Smooth muscle cell (in vitro differentiated cells): ENCODE results near the gene TBC1D14. TPM values are rescaled to one million over a fixed set of nuclear protein-coding genes. Genes with fewer than 3 reads are reported as not detected.

Source experiments
- DNase-seq: peaks from one replicate; lab custom pipeline; 2025; ENCODE audit not compliant: unreplicated experiment; lab: John Stamatoyannopoulos, UW
- H2AFZ ChIP-seq: fragments of 200-600 bp; sonication (generic); 2 replicates; pipeline ENCODE4 v1.6.0; 2016; ENCODE audit warnings: antibody characterized with exemption, low read depth, mild to moderate bottlenecking
- H3F3A ChIP-seq: fragments of 200-600 bp; sonication (generic); 2 replicates; pipeline ENCODE4 v1.6.0; 2017; ENCODE audit warnings: antibody characterized with exemption, low read depth
- H3K27ac ChIP-seq: fragments of 200-600 bp; sonication (generic); 2 replicates; pipeline ENCODE4 v1.5.1; 2016; ENCODE audit warnings: low read depth, mild to moderate bottlenecking
- H3K27me3 ChIP-seq: fragments of 200-600 bp; sonication (generic); 2 replicates; pipeline ENCODE4 v1.6.1; 2016; ENCODE audit warnings: low read depth, mild to moderate bottlenecking
- H3K36me3 ChIP-seq: fragments of 200-600 bp; sonication (generic); 2 replicates; pipeline ENCODE4 v1.5.1; 2016; ENCODE audit warnings: low read depth
- H3K4me1 ChIP-seq: fragments of 200-600 bp; sonication (generic); 2 replicates; pipeline ENCODE4 v1.5.1; 2016; ENCODE audit warnings: low read depth
- H3K4me2 ChIP-seq: fragments of 200-600 bp; sonication (generic); 2 replicates; pipeline ENCODE4 v1.6.0; 2016; ENCODE audit warnings: mild to moderate bottlenecking
- H3K4me3 ChIP-seq: fragments of 200-600 bp; sonication (generic); 2 replicates; pipeline ENCODE4 v1.5.1; 2016; ENCODE audit warnings: mild to moderate bottlenecking
- H3K79me2 ChIP-seq: fragments of 200-600 bp; sonication (generic); 2 replicates; pipeline ENCODE4 v1.6.0; 2016; ENCODE audit warnings: low read depth, mild to moderate bottlenecking
- H3K9ac ChIP-seq: fragments of 200-600 bp; sonication (generic); 2 replicates; pipeline ENCODE4 v1.6.0; 2016; ENCODE audit warnings: low read depth
- H3K9me3 ChIP-seq: fragments of 200-600 bp; sonication (generic); replicated peaks from 2 replicates; pipeline ENCODE4 v1.5.1; 2016; ENCODE audit warnings: low read depth
- H4K20me1 ChIP-seq: fragments of 200-600 bp; sonication (generic); 2 replicates; pipeline ENCODE4 v1.6.0; 2016; ENCODE audit warnings: low read depth
- WGBS: methylation state at CpG from one replicate; pipeline ENCODE4 v1.1.7; 2016; ENCODE audit warnings: low lambda C conversion rate; 5-methylcytosine and 5-hydroxymethylcytosine counted together
- polyA plus RNA-seq: library from polyadenylated mRNA; unstranded; fragments of >200 nt; fragmentation: Nextera tagmentation; extraction: Ambion mirVana; gene quantifications from 2 replicates; pipeline ENCODE4 v1.2.1, GENCODE V29; 2016
- total RNA-seq: library from RNA; depleted of rRNA; stranded (reverse); fragments of >200 nt; gene quantifications from 2 replicates; pipeline ENCODE4 v1.2.3, GENCODE V29; 2014
- TF ChIP-seq, protein P1 (sequence below): fragments of 200-600 bp; sonication (generic); IDR thresholded peaks from 2 replicates; pipeline ENCODE4 v1.5.1; 2017; ENCODE audit warnings: borderline replicate concordance, mild to moderate bottlenecking, antibody characterized with exemption; ENCODE audit not compliant: insufficient read depth, poor library complexity, severe bottlenecking

TBC1D14 gene
- total and polyA plus RNA-seq, 2 experiments from 2014 or later, result 13.0 to 24.4 TPM

DNA sequence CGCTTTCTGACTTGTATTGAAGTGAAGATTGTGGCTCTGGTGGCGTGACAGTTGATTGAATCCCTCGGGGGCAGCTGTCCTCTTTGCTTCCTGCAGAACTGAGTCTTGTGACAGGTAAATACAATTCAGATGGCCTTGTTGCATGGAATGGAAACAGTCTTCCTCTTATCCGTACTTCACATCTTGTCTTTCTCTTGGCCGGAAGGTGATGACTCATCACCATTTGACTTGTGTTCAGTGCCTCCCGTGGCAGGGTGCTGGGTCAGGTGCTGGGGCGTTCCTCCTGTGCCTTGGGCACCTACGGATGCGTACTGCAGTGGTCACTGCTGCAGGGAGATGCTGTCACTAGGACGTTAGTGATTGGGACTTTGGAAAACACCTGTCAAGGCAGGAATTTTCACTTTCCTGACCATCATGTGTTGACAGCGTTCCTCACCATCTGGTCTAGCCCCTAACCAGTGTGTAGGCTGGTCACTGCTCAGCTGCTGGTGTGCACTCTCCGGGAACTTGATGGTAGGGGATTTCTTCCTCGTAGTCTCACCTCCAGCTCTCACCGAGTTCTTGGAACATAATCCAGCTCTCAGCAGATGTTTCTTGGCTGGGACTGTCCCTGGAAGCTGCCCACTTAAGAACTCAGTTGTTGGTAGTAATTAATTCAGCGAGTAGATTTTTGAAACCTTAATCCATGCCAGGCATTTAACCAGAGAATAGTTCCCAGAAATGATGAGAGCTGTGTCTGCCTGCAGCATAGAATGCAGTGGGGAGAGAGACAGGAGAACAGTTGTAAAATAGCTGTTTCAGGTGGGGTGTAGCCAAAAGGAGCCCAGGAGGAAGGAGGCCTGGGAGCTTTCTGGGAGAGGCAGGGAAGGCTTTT, 7.2 kb downstream of the TBC1D14 start:
- Histone ChIP-seq H4K20me1 (peaks cover 78% of the 10 kb centered on the region), H3K4me2 (peak overlapping the region; percentile 29), H3K79me2 (peaks cover 17% of the 10 kb centered on the region), H3K9ac (no peak overlapping the region), H3K27ac (no peak overlapping the region), H3F3A (no peaks in the 10 kb centered on the region), H3K4me1 (peaks cover 7% of the 10 kb centered on the region), H3K27me3 (no peaks in the 10 kb centered on the region), H3K36me3 (no peaks in the 10 kb centered on the region), H3K4me3 (no peak overlapping the region), H2AFZ (no peak overlapping the region), H3K9me3 (no peaks in the 10 kb centered on the region)
- DNase-seq, result no peak
- 56% methylated on average over 15 of the region's 15 CpGs for WGBS
- TF ChIP-seq, protein P1, sequence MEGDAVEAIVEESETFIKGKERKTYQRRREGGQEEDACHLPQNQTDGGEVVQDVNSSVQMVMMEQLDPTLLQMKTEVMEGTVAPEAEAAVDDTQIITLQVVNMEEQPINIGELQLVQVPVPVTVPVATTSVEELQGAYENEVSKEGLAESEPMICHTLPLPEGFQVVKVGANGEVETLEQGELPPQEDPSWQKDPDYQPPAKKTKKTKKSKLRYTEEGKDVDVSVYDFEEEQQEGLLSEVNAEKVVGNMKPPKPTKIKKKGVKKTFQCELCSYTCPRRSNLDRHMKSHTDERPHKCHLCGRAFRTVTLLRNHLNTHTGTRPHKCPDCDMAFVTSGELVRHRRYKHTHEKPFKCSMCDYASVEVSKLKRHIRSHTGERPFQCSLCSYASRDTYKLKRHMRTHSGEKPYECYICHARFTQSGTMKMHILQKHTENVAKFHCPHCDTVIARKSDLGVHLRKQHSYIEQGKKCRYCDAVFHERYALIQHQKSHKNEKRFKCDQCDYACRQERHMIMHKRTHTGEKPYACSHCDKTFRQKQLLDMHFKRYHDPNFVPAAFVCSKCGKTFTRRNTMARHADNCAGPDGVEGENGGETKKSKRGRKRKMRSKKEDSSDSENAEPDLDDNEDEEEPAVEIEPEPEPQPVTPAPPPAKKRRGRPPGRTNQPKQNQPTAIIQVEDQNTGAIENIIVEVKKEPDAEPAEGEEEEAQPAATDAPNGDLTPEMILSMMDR, result no peak

DNA sequence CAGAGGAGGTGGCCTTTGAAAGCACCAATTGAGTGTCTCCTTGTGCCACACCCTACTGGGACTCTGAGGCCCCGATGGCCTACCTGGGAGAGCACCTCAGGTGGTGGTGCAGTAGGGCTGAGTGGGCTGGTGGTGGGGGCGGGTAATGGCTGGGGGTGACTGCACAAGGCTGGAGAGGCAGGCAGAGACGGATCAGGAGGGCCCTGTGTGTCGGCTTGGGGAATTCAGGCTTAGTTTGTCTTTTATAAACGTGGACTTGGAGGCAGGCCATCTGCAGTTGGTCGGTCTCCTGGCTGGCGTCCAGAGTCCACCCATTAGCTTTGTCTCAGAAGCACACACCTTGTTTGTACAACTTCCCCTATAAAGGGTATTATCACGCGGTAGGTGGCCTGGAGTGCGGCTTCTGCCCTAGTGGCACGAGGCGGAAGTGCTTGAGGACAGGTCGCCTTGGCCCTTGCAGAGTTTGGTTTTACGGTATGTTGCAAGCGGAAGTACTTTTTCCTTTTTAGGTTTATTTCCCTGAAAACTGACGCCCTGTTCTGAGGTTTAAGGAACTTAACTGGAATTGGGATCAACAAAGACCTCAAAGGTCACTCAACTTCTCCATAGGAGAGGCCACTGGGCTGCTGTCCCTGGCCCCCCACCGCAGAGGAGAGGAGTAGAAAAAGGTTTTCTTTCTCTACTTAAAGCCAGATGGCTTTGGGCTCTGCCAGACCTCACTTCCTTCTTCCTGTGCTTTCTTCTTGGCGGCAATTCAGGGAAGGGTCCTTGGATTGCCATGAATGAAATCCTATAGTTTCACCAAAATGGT, 8.0 kb downstream of the TBC1D14 start:
- no peak overlapping the region for H3K27ac ChIP-seq
- 64% methylated on average over 16 of the region's 18 CpGs for WGBS

DNA sequence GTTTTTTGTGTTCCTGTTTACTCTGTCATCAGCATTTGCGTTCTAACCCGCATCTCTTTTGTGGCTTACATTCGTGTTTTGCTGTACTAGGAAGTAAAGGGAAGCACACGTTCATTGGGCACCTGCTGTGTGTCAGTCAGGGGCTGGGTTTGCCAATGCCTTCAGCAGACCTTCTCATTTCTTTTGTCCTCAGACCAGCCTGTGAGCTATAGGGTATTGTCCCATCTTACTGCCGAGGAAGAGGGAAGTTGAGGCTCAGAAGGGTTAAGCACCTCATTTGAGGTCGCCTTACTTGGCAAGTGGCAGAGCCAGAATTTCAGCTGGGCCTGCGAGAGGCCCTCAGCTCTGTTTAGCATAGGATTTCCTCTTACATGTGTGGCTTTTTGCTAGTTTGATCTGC, 8.7 kb downstream of the TBC1D14 start:
- TF ChIP-seq, protein P1, result no peak
- no peak overlapping the region for H3K9ac ChIP-seq
- H3K27me3 ChIP-seq, result no peaks in the 10 kb centered on the region
- no peaks in the 10 kb centered on the region for H3K9me3 ChIP-seq
- peaks cover 67% of the 10 kb centered on the region for H4K20me1 ChIP-seq
- H3F3A ChIP-seq, result no peaks in the 10 kb centered on the region
- H3K4me3 ChIP-seq, result no peak overlapping the region
- H3K4me2 ChIP-seq, result no peak overlapping the region
- H3K79me2 ChIP-seq, result peaks cover 18% of the 10 kb centered on the region
- no peaks in the 10 kb centered on the region for H3K36me3 ChIP-seq
- no peak overlapping the region for H2AFZ ChIP-seq
- no peak overlapping the region for H3K27ac ChIP-seq
- WGBS, result 69% methylated on average over 7 of the region's 7 CpGs
- peaks cover 7% of the 10 kb centered on the region for H3K4me1 ChIP-seq
- no peak for DNase-seq

More for the DNA sequence above, 8.0 kb downstream of the TBC1D14 start:
- Histone ChIP-seq H3K27me3 (no peaks in the 10 kb centered on the region), H3K9ac (no peak overlapping the region), H3K79me2 (peaks cover 19% of the 10 kb centered on the region), H3K4me3 (no peak overlapping the region), H3K36me3 (no peaks in the 10 kb centered on the region), H3K4me1 (peaks cover 7% of the 10 kb centered on the region), H2AFZ (no peak overlapping the region), H4K20me1 (peaks cover 74% of the 10 kb centered on the region), H3K9me3 (no peaks in the 10 kb centered on the region), H3F3A (no peaks in the 10 kb centered on the region), H3K4me2 (peak overlapping the region; percentile 18)
- DNase-seq, result no peak
- TF ChIP-seq, protein P1, result peak; percentile 41
